Spinal cord (tissue), 10 donors: ENCODE data around the gene C1orf87. TPM values are rescaled to one million over a fixed set of nuclear protein-coding genes. Genes with fewer than 3 reads are reported as not detected.

Source experiments
- DNase-seq, 6 donors: peaks; one replicate each; pipeline versions ENCODE4 v3.0.0 to v3.0.0-alpha.2; 2013 to 2015; ENCODE audit warnings: low spot score in 6 of 6, low read depth in 4 of 6
- H3K27ac ChIP-seq: one replicate; pipeline ENCODE4 v1.5.1; 2013; ENCODE audit warnings: low read depth, low read length, control low read depth
- H3K27me3 ChIP-seq: one replicate; pipeline ENCODE4 v1.6.1; 2013; ENCODE audit warnings: low read length; ENCODE audit not compliant: control insufficient read depth, insufficient read depth
- H3K36me3 ChIP-seq: one replicate; pipeline ENCODE4 v1.6.1; 2013; ENCODE audit warnings: low read length; ENCODE audit not compliant: control insufficient read depth, insufficient read depth
- H3K4me1 ChIP-seq: one replicate; pipeline ENCODE4 v1.6.1; 2013; ENCODE audit warnings: low read length; ENCODE audit not compliant: control insufficient read depth, insufficient read depth
- H3K4me3 ChIP-seq: one replicate; pipeline ENCODE4 v1.5.1; 2013; ENCODE audit warnings: low read depth, low read length, control low read depth
- H3K9me3 ChIP-seq: one replicate; pipeline ENCODE4 v1.6.1; 2013; ENCODE audit warnings: low read length; ENCODE audit not compliant: control insufficient read depth, insufficient read depth
- WGBS: methylation state at CpG from one replicate; pipeline ENCODE4 v1.1.5; 2013; ENCODE audit warnings: missing lambda C conversion rate; ENCODE audit not compliant: insufficient coverage; 5-methylcytosine and 5-hydroxymethylcytosine counted together
- polyA plus RNA-seq, 2 donors: library from polyadenylated mRNA; unstranded; fragments of 120-200 nt; gene quantifications; one replicate each; pipeline ENCODE4 v1.2.1, GENCODE V29; 2013; ENCODE audit not compliant: insufficient read length in 2 of 2
- total RNA-seq, 2 donors: library from RNA; depleted of rRNA in 1 of 2; stranded (reverse); fragments of 120-200 nt in 1 of 2; fragments of >200 nt in 1 of 2; gene quantifications; one replicate each; pipeline versions ENCODE4 v1.2.3 to v1.2.4, GENCODE V29; 2013 to 2014
- donor health status: healthy.

C1orf87 gene
- total and polyA plus RNA-seq, 4 donors = 1.1 to 3.2 (median 1.6) TPM

GRCh38 chr1:60068393-60069045, 5.1 kb downstream of the C1orf87 start:
- no CpG with 5 or more reads among the region's 1 CpG for WGBS

GRCh38 chr1:60066001-60066400, 7.6 kb downstream of the C1orf87 start:
- no CpG with 5 or more reads among the region's 1 CpG for WGBS
- Histone ChIP-seq H3K4me1 (no peaks in the 10 kb centered on the region), H3K9me3 (no peaks in the 10 kb centered on the region), H3K27me3 (no peaks in the 10 kb centered on the region), H3K36me3 (no peaks in the 10 kb centered on the region), H3K4me3 (no peak overlapping the region), H3K27ac (no peak overlapping the region)
- no peak for DNase-seq

More at GRCh38 chr1:60068393-60069045, 5.1 kb downstream of the C1orf87 start:
- Histone ChIP-seq H3K9me3 (no peaks in the 10 kb centered on the region), H3K27me3 (peaks cover 5% of the 10 kb centered on the region), H3K27ac (no peak overlapping the region), H3K4me1 (peaks cover 3% of the 10 kb centered on the region), H3K4me3 (no peak overlapping the region), H3K36me3 (no peaks in the 10 kb centered on the region)
- DNase-seq = no peak

GRCh38 chr1:60065199-60065598, 8.4 kb downstream of the C1orf87 start:
- Histone ChIP-seq H3K9me3 (no peaks in the 10 kb centered on the region), H3K27ac (no peak overlapping the region), H3K36me3 (no peaks in the 10 kb centered on the region), H3K27me3 (no peaks in the 10 kb centered on the region), H3K4me1 (no peaks in the 10 kb centered on the region), H3K4me3 (no peak overlapping the region)
- 36% methylated on average over 2 of the region's 2 CpGs for WGBS
- DNase-seq = no peak

- Histone ChIP-seq H3K36me3 (no peaks in the 10 kb centered on the region), H3K9me3 (no peaks in the 10 kb centered on the region), H3K27ac (no peak overlapping the region), H3K4me1 (no peaks in the 10 kb centered on the region), H3K4me3 (no peak overlapping the region), H3K27me3 (no peaks in the 10 kb centered on the region)
- no peak for DNase-seq
- 100% methylated on average over 3 of the region's 4 CpGs for WGBS
These were observed 10.0 kb downstream of the C1orf87 start for GRCh38 chr1:60063561-60063960.

GRCh38 chr1:60059468-60059867, 14.1 kb downstream of the C1orf87 start:
- Histone ChIP-seq H3K36me3 (no peaks in the 10 kb centered on the region), H3K4me3 (no peak overlapping the region), H3K4me1 (no peaks in the 10 kb centered on the region), H3K9me3 (no peaks in the 10 kb centered on the region), H3K27ac (no peak overlapping the region), H3K27me3 (no peaks in the 10 kb centered on the region)
- 87% methylated on average over 3 of the region's 7 CpGs for WGBS
- DNase-seq = peak in 2 of 6 donors; percentile 18 to 59

- Histone ChIP-seq H3K27me3 (no peaks in the 10 kb centered on the region), H3K4me3 (no peak overlapping the region), H3K9me3 (no peaks in the 10 kb centered on the region), H3K4me1 (no peaks in the 10 kb centered on the region), H3K36me3 (no peaks in the 10 kb centered on the region), H3K27ac (no peak overlapping the region)
- DNase-seq = no peak
These were observed 18.2 kb downstream of the C1orf87 start for GRCh38 chr1:60055336-60055735.

GRCh38 chr1:60054374-60054773, 19.2 kb downstream of the C1orf87 start:
- H3K4me1 ChIP-seq = no peaks in the 10 kb centered on the region

GRCh38 chr1:60052601-60053000, 21.0 kb downstream of the C1orf87 start:
- peak in 1 of 6 donors; percentile 84 for DNase-seq

More at GRCh38 chr1:60054374-60054773, 19.2 kb downstream of the C1orf87 start:
- H3K4me3 ChIP-seq = no peak overlapping the region
- H3K9me3 ChIP-seq = peaks cover under 1% of the 10 kb centered on the region
- H3K27me3 ChIP-seq = no peaks in the 10 kb centered on the region
- H3K27ac ChIP-seq = no peak overlapping the region
- no peaks in the 10 kb centered on the region for H3K36me3 ChIP-seq
- DNase-seq = no peak

GRCh38 chr1:60051191-60051590, 22.4 kb downstream of the C1orf87 start:
- WGBS = no CpG with 5 or more reads among the region's 1 CpG
- Histone ChIP-seq H3K27me3 (no peaks in the 10 kb centered on the region), H3K4me1 (no peaks in the 10 kb centered on the region), H3K9me3 (peaks cover 6% of the 10 kb centered on the region), H3K4me3 (no peak overlapping the region), H3K27ac (no peak overlapping the region), H3K36me3 (no peaks in the 10 kb centered on the region)
- DNase-seq = no peak

More at GRCh38 chr1:60052601-60053000, 21.0 kb downstream of the C1orf87 start:
- WGBS = 67% methylated on average over 1 of the region's 9 CpGs
- Histone ChIP-seq H3K4me3 (no peak overlapping the region), H3K27ac (no peak overlapping the region), H3K36me3 (no peaks in the 10 kb centered on the region), H3K9me3 (peaks cover 6% of the 10 kb centered on the region), H3K27me3 (no peaks in the 10 kb centered on the region), H3K4me1 (no peaks in the 10 kb centered on the region)

GRCh38 chr1:60049188-60049587, 24.4 kb downstream of the C1orf87 start:
- Histone ChIP-seq H3K9me3 (peaks cover 6% of the 10 kb centered on the region), H3K4me1 (no peaks in the 10 kb centered on the region), H3K27me3 (no peaks in the 10 kb centered on the region), H3K27ac (no peak overlapping the region), H3K4me3 (no peak overlapping the region), H3K36me3 (no peaks in the 10 kb centered on the region)
- DNase-seq = no peak
